ENCODE results near the gene GPATCH11.

GPATCH11 gene

GRCh38 chr2:37142546-37142945 lies 58.2 kb downstream of the GPATCH11 start:
- no peak for TF ChIP-seq CTCF (IDR thresholded peaks at IDR 0.05; ENCODE audit: poor library complexity, severe bottlenecking)
- peaks cover 84% of the 10 kb centered on the region for H3K36me3 ChIP-seq (ENCODE audit: low read depth)
- H3K27me3 ChIP-seq (ENCODE audit: insufficient read depth, poor library complexity, severe bottlenecking), result no peaks in the 10 kb centered on the region

GRCh38 chr2:37143974-37144373 lies 59.7 kb downstream of the GPATCH11 start:
- DNase-seq (ENCODE audit: low spot score) (no peak), ATAC-seq (ENCODE audit: low read depth) (no peak)
- no peak overlapping the region for H3K27ac ChIP-seq (ENCODE audit: poor library complexity, severe bottlenecking)
- H3K4me1 ChIP-seq (ENCODE audit: insufficient read depth, poor library complexity, severe bottlenecking), result no peaks in the 10 kb centered on the region
- H3K27me3 ChIP-seq (ENCODE audit: insufficient read depth, poor library complexity, severe bottlenecking), result no peaks in the 10 kb centered on the region
- no peaks in the 10 kb centered on the region for H3K9me3 ChIP-seq (ENCODE audit: severe bottlenecking)
- no peak for TF ChIP-seq CTCF (IDR thresholded peaks at IDR 0.05; ENCODE audit: poor library complexity, severe bottlenecking)
- H3K4me3 ChIP-seq (ENCODE audit: severe bottlenecking), result no peak overlapping the region
- H3K36me3 ChIP-seq (ENCODE audit: low read depth), result peaks cover 83% of the 10 kb centered on the region

More at GRCh38 chr2:37142546-37142945, 58.2 kb downstream of the GPATCH11 start:
- no peaks in the 10 kb centered on the region for H3K4me1 ChIP-seq (ENCODE audit: insufficient read depth, poor library complexity, severe bottlenecking)
- H3K4me3 ChIP-seq (ENCODE audit: severe bottlenecking), result no peak overlapping the region
- no peak for ATAC-seq (ENCODE audit: low read depth)
- no peak for DNase-seq (ENCODE audit: low spot score)
- no peaks in the 10 kb centered on the region for H3K9me3 ChIP-seq (ENCODE audit: severe bottlenecking)
- no peak overlapping the region for H3K27ac ChIP-seq (ENCODE audit: poor library complexity, severe bottlenecking)

- H3K9me3 ChIP-seq (ENCODE audit: severe bottlenecking), result no peaks in the 10 kb centered on the region
- DNase-seq (ENCODE audit: low spot score) (no peak), ATAC-seq (ENCODE audit: low read depth) (no peak)
- no peak for TF ChIP-seq CTCF (IDR thresholded peaks at IDR 0.05; ENCODE audit: poor library complexity, severe bottlenecking)
- H3K36me3 ChIP-seq (ENCODE audit: low read depth), result peaks cover 72% of the 10 kb centered on the region
- no peak overlapping the region for H3K27ac ChIP-seq (ENCODE audit: poor library complexity, severe bottlenecking)
- no peaks in the 10 kb centered on the region for H3K27me3 ChIP-seq (ENCODE audit: insufficient read depth, poor library complexity, severe bottlenecking)
- no peaks in the 10 kb centered on the region for H3K4me1 ChIP-seq (ENCODE audit: insufficient read depth, poor library complexity, severe bottlenecking)
- H3K4me3 ChIP-seq (ENCODE audit: severe bottlenecking), result no peak overlapping the region
Observed at GRCh38 chr2:37146062-37146461, 61.7 kb downstream of the GPATCH11 start.

- no peaks in the 10 kb centered on the region for H3K27me3 ChIP-seq (ENCODE audit: insufficient read depth, poor library complexity, severe bottlenecking)
- H3K9me3 ChIP-seq (ENCODE audit: severe bottlenecking), result no peaks in the 10 kb centered on the region
- ATAC-seq (ENCODE audit: low read depth) (no peak), DNase-seq (ENCODE audit: low spot score) (no peak)
- H3K27ac ChIP-seq (ENCODE audit: poor library complexity, severe bottlenecking), result no peak overlapping the region
- no peak for TF ChIP-seq CTCF (IDR thresholded peaks at IDR 0.05; ENCODE audit: poor library complexity, severe bottlenecking)
- peaks cover 56% of the 10 kb centered on the region for H3K36me3 ChIP-seq (ENCODE audit: low read depth)
- no peaks in the 10 kb centered on the region for H3K4me1 ChIP-seq (ENCODE audit: insufficient read depth, poor library complexity, severe bottlenecking)
- H3K4me3 ChIP-seq (ENCODE audit: severe bottlenecking), result no peak overlapping the region
Observed at GRCh38 chr2:37148325-37148724, 64.0 kb downstream of the GPATCH11 start.
